HG03060 (cell line): ENCODE results near the gene ARFGEF3.
"Not testable (repeated sequence)": the region's sequence is repeated elsewhere in the genome, so short reads cannot be mapped to it uniquely, and the experiment has no call there.

Experiments
- ATAC-seq: cut with Tn5 transposase; IDR thresholded peaks from one replicate; pipeline ENCODE4 v1.9.1; 2021; ENCODE audit warnings: low read depth, moderate number of reproducible peaks; ENCODE audit not compliant: unreplicated experiment

Gene ARFGEF3

DNA sequence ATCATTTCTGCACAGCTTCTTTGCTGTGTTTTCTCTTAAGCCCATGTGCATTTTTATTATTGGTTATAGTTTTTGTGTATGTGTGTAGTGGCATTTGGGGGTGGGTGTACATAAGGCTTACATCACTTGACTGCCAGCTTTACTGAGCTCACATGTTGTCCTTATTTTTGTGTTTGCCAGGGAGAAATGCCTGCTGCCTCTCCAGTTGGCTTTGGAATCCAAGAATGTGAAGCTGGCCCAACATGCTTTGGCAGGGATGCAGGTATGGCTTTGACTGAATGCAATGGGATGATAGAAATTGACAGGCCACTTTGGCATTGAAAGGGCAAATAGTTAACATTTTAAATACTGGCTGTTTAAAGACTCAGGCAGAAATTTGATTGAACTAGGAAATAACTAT lies 45.1 kb downstream of the ARFGEF3 start:
- ATAC-seq = no peak

DNA sequence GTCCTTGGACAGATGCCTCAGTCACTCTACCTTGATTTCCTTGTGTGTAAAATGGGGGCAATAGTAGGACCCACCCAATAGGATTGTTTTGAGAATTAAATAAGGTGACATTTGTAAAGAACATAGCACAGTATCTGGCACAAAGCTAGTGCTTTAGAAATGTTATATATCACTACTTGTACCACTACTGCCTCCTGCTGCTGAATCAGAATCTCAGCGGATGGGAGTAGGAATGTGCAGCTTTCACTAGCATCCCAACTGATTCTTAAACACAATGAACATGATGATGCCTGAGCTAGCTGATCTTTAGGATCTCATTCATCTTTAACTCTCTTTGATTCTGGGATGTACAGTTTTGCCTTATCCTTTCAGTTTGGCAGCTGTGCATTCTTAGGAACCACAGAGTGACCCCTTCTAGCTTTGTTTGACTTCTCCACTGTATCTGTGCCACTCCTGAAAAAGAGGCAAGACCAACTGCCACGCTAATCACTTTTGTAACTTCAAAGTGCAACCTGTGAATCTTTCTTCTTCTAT lies 49.4 kb downstream of the ARFGEF3 start:
- no peak for ATAC-seq

DNA sequence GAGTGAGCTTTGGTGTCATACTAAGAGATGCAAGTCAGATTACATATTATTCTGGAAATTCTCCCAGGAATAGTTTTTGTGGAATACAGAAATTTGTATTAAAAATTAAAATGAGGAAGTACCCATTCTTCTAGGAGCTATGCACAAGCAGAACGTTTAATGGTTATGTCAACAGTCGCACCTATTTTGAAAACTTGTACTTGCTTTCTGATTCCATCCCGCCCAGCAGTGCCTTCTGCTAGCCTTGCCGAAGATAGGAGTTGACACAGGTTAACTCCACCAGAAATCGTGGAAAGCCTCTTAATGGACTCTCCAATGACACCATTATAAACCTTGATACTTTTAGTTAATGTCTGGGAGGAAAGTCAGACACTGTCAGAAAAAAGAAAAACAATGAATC lies 49.9 kb downstream of the ARFGEF3 start:
- ATAC-seq = no peak

DNA sequence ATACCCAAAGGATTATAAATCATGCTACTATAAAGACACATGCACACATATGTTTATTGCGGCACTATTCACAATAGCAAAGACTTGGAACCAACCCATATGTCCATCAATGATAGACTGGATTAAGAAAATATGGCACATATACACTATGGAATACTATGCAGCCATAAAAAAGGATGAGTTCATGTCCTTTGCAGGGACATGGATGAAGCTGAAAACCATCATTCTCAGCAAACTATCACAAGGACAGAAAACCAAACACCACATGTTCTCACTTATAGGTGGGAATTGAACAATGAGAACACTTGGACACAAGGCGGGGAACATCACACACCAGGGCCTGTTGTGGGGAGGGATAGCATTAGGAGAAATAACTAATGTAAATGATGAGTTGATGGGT lies 50.8 kb downstream of the ARFGEF3 start:
- ATAC-seq = not testable (repeated sequence)

DNA sequence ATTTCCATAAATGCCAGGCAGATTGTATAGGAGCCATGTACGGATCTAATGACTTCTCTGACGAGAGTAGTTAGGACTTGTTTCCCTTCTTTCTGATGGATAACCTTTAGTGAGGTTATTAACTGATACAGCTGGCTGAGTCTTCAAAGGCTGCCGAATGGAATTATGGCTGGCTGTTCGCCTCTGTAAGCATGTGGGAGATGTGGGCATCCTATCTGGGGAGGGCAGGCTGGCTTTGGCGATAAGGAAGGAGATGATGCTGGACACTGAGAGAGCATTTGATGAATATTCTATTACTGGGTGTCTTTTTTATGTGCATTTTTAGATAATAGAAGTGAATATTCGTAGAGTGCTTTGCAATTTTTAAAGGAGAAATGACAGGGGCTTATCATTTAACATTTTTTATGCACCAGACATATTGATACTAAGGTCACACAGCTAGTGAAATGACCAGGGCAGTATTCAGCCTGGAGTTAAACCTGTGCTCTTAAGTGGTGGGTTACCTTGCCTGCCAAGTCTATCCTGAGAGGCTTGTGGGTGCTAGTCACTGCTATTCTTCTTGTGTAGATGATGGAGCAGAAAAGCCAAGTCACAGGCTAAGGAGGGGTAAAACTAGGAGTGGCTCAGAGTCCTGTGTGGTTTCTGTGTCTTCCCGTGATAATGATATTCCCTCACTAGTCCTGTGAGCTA lies 53.5 kb downstream of the ARFGEF3 start:
- no peak for ATAC-seq

DNA sequence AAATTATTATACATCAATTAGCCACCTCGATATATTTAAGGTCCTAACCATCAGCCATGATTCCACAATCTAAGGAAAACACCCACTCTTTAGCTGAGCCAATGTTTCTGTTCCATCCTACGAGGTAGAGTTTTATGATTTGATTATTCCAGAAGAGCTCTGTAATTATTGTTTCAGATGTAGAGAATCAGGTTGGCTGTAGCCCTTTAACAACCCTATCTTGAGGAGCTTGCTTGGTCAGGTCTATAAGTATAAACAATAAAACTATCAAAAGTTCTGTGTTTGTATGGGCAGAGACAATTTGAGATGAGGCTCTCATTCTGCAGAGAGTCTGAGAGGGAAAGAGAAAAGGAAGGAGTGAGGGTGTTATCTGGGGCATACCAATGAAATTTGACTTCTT lies 56.7 kb downstream of the ARFGEF3 start, which contains the start of gene PBOV1:
TSS of gene PBOV1 (minus strand) at position 43 of the 400 bp plus-strand sequence. CDS start 96 bp downstream, outside the sequence.
- ATAC-seq = no peak

DNA sequence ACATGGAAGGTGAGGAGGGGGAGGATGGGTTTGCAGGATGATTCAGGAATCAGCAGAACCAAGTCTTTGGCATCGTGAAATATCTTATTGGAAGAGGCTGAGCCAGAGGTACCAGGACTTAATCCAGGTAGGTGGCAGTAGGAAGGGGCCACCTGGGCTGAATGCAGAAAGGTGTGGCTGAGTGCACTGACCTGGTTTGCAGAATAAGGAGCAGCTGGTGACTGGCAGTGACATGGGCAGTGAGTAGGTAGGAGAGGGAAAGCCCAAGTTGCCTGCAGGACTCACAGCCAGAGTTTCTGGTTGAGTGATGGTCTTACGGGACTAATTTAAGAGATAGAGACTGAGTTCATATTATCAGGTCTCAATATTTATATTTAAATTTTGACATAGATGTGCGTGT lies 57.7 kb downstream of the ARFGEF3 start:
- ATAC-seq = no peak

DNA sequence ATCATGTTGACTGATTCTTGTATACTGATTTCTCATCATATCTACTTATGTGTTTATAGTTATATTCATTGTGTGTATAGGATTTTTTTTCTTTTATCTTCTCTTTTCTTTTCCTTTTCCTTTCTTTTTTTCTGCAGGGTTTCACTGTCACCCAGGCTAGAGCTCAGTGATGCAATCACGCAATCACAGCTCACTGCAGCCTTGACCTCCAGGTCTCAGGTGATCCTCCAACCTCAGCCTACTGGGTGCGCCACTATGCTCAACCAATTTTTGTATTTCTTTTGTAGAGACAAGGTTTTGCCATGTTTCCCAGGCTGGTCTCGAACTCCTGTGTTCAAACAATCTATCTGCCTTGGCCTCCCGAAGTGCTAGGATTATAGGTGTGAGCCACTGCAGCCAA lies 58.2 kb downstream of the ARFGEF3 start:
- ATAC-seq = no peak

DNA sequence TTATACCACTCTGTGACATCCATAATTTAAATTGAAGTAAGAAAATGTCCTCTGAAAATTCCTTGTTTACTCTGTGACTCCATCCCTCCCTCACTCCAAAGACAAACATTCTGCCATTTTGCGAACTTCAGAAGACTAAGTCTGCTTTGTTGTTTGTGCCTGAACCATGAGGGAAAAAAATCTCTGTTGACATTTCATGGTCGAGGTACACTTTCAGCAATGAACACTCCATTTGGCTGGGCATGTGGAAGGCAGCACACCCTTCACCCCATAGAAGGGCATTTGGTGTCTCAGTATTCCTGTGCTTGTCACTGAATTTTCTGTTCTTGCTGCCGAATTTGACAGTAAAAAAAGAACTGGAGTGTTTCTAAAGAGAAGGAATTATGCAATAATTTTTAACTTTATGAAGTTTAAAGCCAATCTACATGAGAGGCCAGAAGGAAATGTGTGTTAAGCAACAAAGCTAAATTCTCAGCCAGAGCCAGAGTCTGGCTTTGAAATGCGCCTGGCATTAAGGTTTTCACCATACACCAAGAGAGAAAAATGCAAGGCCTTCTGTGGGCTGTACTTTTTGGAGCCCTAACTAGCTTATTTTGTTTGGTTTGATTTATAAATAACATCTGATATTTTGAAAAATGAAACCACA lies 61.3 kb downstream of the ARFGEF3 start:
- ATAC-seq = no peak

DNA sequence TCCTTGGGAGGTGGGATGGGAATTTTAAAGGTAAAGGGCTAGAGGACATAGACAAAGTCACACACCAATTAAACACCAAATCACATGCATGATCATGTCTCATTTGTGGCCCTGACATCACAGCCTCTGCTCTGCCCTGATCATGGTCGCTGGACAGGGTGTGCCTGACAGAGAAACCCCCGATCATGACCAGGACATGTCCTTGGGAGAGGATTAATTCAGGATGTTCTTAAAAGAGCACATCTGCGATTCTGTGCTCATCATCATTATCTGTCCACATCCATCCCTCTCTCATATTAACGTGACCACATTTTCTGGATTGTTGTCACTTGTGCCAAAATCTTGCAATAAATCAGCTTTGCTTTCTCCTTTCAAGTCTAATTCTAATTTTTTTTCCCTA lies 64.2 kb downstream of the ARFGEF3 start:
- ATAC-seq = no peak

DNA sequence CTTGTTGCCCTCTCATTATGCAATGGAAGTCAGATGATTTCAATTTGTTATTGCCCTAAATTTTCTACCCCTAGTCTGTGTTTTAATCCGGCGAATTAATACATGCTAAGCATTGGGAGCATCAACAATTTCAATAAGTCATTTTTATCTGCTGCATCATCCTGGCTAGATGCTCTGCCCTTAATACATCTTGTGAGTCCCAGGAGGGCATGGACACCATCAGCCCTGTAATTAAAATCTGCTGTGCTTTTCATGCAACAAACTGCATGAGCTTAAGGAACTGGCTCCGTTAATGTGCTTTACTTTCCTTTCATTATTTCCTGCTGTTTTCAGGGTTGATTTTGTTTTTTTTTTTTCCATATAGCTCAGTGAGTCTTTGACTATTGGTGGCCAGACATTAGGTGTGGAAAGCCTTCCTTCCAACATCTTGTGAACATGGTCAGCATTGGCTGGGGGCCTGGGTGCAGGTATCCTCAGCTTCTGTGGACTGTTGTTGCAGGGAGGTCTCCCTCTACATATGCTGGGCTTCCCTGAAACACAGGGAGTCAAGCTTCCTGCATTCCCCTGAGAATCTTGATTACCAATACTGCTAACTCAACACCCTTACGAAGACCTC lies 65.1 kb downstream of the ARFGEF3 start:
- ATAC-seq = no peak

DNA sequence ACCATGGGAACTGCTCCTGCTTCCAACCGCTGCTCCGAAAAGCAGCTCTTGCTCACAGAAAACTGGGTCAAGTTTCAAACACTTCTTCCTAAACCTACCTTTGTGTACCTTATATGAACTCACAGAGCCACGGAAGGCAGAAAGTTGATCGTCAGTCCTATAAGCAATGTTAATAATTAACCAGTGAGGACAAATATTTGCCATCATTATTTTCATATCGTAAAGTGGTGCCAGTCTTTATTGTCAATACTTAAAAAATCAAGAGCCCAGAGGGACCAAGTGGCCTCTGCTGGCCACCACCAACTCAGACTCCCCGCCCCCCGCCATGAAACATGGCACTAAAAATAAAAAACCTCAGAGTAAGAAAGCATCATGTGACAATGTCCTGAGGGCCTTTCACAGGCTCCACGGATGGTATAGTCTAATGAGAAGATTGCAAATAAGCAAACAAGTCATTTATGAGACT lies 65.6 kb downstream of the ARFGEF3 start:
- ATAC-seq = no peak

DNA sequence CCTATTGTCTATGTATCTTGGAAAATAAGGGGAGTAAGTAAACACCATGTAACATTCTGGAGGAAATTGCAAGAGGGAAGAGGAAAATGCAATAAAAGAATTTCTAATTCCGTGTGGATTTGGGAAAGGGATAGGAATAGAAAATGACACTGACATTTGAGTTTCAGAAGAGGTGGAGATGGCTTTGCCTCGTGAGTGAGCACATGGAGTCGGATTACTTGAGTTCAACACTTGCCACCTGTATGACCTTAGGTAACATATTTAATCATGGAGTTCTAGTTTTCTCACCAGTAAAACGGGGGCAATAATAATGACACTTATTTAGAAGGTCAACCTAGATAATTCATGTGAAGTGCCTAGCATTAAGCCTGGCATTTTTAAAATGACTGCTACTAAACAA lies 67.3 kb downstream of the ARFGEF3 start:
- no peak for ATAC-seq

DNA sequence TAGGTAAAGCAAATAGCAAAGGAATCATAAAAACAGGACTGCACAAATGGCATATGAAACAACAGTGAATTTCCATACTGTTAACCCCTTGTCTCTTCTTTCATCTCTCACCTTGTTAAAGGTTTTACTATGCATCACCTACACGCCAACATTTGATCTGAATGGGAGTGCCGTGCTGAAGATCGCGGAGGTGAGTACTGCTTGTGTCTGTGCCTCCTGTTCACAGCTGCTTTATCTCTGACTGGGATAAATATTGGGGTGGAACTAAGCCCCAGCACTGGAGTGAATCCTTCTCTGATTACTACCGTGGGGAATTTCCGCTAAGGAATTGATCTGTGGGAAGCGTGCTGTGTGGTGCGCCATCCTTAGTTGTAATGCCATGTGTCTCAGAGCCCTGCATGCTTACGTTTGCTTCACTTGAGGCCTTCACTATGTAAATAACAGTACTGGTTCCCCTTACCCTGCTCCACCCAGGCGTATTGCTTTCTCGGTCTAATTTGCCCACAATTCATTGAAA lies 68.0 kb downstream of the ARFGEF3 start:
- ATAC-seq = no peak

DNA sequence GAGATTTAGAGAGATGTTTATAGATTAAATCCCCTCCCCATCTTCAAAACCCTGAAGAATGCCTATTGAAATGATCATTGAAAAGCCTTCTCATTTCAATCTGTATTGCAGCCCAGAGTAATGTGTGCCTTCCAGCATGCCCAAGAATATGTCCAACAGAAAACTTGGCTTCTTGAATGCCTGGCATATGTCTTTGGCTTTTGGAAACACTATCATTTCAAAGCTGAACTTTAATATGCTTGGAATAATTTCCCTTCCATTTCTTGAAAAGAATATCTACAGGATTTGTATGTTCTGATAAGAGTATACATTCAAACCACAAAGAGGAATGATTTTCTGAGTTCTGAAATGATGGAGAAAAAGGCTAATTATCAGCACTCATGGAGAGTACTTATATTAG lies 68.5 kb downstream of the ARFGEF3 start:
- no peak for ATAC-seq

DNA sequence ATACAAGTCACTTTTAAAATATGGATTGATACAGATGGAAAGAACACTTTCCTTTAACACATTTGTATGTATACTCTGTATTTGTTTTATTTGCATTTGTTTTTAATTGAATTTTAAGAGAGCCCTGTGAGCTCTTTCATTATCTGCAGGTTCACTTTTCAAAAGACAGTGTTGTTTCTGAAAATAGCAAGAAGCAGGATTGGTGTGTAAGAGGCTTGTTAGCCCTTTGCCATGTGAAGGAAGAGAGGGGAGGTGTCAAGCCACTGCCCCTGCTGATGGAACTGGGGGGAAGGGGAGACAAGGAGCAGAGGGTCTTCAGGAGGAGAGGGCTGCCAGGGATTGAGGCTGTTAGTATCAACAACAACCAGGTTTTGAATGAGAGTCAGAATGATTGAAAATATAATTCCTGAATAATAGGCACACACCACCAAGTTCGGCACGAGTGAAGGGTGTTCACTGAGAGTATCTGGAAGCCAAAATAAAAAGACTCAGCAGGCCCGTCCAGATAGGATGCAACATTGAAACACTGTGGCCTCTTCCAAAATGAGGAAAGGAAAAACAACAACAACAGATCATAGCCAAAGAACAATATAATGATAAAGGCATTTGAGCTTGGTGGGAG lies 69.1 kb downstream of the ARFGEF3 start:
- ATAC-seq = no peak

DNA sequence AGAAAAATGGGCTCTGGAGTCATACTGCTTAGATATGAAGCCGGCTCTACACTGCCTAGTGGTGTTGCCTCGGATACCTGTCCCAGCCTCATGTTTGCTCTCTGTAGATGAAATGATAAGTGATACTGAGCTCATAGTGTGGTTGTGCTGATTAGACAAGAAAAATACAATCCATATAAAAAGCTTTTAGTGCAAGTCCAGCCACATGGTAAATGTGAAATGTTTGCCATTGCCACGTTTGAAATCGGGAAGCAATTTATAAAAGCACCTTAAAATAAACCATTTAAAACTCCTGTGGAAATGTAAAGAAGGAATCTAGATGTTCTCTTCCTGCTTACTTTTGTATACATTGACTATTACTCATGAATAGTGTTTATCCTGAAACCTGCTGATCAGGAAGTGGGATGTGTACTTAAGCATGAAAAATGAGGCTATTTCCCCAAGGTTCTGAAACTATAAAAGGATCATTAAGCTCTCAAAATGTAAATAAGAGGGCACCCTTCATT lies 69.7 kb downstream of the ARFGEF3 start:
- ATAC-seq = no peak

DNA sequence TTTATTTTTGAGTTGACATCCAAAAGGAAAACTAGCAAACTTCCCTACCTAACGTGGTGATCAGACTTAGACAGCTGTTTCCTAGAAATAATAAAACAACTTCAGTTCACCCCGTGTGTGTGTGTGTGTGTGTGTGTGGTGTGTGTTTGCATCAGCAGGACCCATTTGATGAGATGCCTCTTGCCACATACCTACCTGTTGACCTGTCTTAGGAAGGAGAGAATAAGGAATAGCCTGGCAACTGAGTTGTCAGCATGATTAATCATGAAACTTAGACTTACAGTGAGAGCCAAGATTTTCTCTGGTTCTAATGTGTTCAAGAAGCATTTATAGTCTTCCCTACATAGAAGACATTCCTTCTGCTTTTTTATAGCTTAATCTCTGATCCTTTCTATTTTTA lies 72.6 kb downstream of the ARFGEF3 start:
- no peak for ATAC-seq

DNA sequence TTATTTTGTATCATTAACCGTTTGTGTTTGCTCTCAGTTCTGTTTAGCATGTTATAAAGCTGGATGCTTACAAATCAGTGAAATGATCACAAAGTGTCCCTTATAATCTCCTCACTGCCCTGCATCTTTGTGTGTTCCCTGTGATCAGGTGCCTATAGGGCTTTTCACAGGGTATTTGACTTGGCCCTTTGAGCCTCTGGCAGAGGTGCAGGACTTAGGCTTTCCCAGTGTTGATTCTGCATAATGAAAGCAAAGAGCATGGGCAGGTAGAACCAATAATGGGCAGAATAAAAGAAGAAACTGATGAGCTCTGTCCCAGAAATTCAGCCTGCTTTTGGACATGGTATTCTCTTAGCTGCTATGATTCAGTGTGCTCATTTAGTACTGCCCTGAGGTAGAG lies 73.5 kb downstream of the ARFGEF3 start:
- ATAC-seq = no peak

DNA sequence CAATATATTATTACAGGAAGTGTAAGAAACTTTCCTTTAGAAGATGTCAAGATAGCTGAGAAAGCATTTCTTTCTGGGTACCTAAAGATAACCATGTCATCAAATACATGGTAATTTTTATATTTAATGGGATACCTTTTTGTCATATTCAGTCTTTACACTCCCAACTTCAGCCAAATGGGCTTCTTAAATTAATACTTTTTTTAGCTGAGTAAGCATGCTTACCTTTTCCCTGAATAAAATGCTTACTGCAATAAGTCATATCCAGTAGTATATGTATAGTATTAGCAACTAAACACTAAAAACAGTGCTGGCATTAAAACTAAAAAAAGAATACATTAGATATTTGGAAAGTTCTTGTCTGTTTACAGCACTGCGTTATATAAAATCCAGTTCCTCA lies 74.0 kb downstream of the ARFGEF3 start:
- ATAC-seq = no peak

DNA sequence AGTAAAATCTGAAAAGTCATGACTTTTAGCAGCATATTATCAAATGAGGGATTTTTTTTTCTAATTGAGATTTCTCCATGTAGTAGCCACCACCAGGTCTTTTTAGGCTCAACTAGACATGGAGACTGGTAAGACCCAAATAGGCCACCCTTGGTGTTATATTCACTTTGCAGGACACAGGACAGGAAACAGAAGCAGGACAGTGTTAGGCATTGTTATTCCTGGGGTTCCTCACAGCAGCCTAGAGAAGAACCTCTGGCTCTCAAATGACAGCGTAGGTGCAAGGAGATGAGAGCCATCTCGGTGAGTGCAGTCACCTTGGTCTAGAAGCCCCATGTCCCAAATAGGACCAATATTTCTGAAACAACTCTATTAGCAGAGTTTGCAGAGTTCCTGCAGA lies 75.7 kb downstream of the ARFGEF3 start:
- ATAC-seq = no peak
